ENCODE data around the gene MYL4. TPM values are rescaled to one million over a fixed set of nuclear protein-coding genes. Genes with fewer than 3 reads are reported as not detected.
A peak's percentile ranks its signal among the peaks of the same experiment; 100 is the strongest.

MYL4 gene
- total and polyA plus RNA-seq, 12 donors: 33.9 to 459 (median 92.5) TPM

- intact Hi-C loops (cut with DNase I): loop anchor here in 2 of 10 donors (5.0 kb wide), 2 partner anchors 45 to 65 kb away; no protein-coding TSS in a partner anchor
- H3K27me3 ChIP-seq: no peaks in the 10 kb centered on the region
- H3K9me3 ChIP-seq: no peaks in the 10 kb centered on the region
- no peak for DNase-seq
- no peak overlapping the region for H3K27ac ChIP-seq
- H3K36me3 ChIP-seq: no peaks in the 10 kb centered on the region
- WGBS, 2 donors: 93 to 98% methylated on average over 2 of the region's 2 CpGs
- TF ChIP-seq, protein P1, sequence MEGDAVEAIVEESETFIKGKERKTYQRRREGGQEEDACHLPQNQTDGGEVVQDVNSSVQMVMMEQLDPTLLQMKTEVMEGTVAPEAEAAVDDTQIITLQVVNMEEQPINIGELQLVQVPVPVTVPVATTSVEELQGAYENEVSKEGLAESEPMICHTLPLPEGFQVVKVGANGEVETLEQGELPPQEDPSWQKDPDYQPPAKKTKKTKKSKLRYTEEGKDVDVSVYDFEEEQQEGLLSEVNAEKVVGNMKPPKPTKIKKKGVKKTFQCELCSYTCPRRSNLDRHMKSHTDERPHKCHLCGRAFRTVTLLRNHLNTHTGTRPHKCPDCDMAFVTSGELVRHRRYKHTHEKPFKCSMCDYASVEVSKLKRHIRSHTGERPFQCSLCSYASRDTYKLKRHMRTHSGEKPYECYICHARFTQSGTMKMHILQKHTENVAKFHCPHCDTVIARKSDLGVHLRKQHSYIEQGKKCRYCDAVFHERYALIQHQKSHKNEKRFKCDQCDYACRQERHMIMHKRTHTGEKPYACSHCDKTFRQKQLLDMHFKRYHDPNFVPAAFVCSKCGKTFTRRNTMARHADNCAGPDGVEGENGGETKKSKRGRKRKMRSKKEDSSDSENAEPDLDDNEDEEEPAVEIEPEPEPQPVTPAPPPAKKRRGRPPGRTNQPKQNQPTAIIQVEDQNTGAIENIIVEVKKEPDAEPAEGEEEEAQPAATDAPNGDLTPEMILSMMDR (IDR thresholded peaks at IDR 0.05): no peak
- no peak overlapping the region for H3K4me3 ChIP-seq
- ATAC-seq: no peak
- H3K4me1 ChIP-seq: peaks cover 0 to 32% (median 21%) of the 10 kb centered on the region in 9 donors
Observed at GRCh38 chr17:47242648-47243047, 33.5 kb downstream of the MYL4 start.

DNA sequence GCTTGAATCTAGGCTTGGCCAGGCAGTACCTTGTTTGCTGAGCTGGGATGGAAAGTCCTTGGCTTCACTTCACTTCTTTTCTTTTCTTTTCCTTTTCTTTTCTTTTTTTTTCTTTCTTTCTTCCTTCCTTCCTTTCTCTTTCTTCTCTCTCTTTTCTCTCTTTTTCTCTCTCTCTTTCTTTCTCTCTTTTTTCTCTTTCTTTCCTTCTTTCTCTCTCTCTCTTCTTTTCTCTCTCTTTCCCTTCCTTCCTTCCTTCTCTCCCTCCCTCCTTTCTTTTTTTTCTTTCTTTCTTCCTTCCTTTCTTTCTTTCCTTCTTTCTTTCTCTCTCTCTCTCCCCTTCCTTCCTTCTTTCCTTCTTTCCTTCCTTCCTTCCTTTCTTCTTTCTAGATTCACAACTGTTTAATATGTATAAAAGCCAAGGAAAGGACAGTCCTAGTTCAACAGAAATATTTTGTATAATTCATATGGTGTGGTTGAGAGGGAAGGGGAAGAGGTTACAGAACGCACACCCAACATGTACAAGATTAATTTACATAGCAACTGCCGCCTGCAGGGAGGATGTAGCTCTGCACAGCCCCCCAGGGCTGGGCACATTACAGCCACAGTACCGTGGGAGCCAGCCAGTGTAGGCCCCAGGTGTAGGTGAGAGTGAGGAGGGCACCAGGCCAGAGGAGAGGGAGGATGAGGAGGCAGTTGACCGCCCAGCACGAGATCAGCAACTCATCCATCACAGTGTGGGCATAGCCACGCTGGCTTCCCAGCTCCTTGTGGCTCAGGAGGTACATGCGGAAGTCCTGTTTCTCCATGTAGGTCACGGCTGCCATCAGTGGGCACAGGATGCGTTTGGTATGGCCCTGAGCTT is 34.8 kb downstream of the MYL4 start:
- TF ChIP-seq, protein P1 (IDR thresholded peaks at IDR 0.05): no peak
- intact Hi-C loops (cut with DNase I): loop anchor here in 2 of 10 donors (5.0 kb wide), 2 partner anchors 43 to 63 kb away; no protein-coding TSS in a partner anchor

DNA sequence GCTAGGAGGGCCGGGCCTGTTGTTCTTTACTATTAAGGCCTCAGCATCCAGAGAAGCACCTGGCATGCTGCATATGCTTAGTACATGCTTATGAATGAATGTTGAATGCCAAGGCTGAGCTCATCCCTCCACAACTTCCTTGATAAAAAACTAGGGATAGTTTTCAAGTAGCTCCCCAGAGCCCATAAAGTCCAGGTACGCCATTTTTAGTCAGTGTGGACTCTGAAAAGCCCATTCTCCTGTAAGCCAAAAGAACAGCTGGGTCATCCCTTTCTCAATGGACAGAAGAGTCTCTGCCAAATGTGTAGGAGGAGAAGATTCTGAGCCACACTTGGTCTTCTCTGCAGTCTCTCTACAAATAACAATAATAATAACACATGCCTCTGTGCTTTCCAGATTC is 35.5 kb downstream of the MYL4 start:
- peaks cover 0 to 25% (median 14%) of the 10 kb centered on the region in 9 donors for H3K4me1 ChIP-seq
- no peaks in the 10 kb centered on the region for H3K27me3 ChIP-seq
- H3K4me3 ChIP-seq: no peak overlapping the region
- WGBS, 2 donors: 66 to 81% methylated on average over 2 of the region's 2 CpGs
- H3K27ac ChIP-seq: peak overlapping the region in 1 of 10 donors; percentile 41
- H3K36me3 ChIP-seq: no peaks in the 10 kb centered on the region
- TF ChIP-seq, protein P1 (IDR thresholded peaks at IDR 0.05): no peak
- intact Hi-C loops (cut with DNase I): loop anchor here in 2 of 10 donors (5.0 kb wide), 2 partner anchors 43 to 63 kb away; no protein-coding TSS in a partner anchor
- no peaks in the 10 kb centered on the region for H3K9me3 ChIP-seq
- ATAC-seq (peak in 6 of 8 donors; percentile 21 to 55 (median 41)), DNase-seq (no peak)

More for the DNA sequence above, 34.8 kb downstream of the MYL4 start:
- ATAC-seq (no peak), DNase-seq (no peak)
- 92 to 95% methylated on average over 9 of the region's 9 CpGs for WGBS, 2 donors
- Histone ChIP-seq H3K36me3 (no peaks in the 10 kb centered on the region), H3K27me3 (no peaks in the 10 kb centered on the region), H3K9me3 (no peaks in the 10 kb centered on the region), H3K4me1 (peaks cover 0 to 32% (median 20%) of the 10 kb centered on the region in 9 donors), H3K27ac (peak overlapping the region in 2 of 10 donors; percentile 29 to 41), H3K4me3 (no peak overlapping the region)

- H3K4me1 ChIP-seq: peaks cover 0 to 12% (median under 1%) of the 10 kb centered on the region in 9 donors
- peak in 5 of 8 donors; percentile 34 to 47 (median 42) for ATAC-seq
- whole genome bisulfite sequencing, 2 donors: 76 to 85% methylated on average over 2 of the region's 2 CpGs
Observed at GRCh38 chr17:47246120-47246519, 37.0 kb downstream of the MYL4 start.

More at GRCh38 chr17:47246120-47246519, 37.0 kb downstream of the MYL4 start:
- no peaks in the 10 kb centered on the region for H3K9me3 ChIP-seq
- DNase-seq: no peak
- no peaks in the 10 kb centered on the region for H3K36me3 ChIP-seq
- no peak overlapping the region for H3K4me3 ChIP-seq
- no peaks in the 10 kb centered on the region for H3K27me3 ChIP-seq
- TF ChIP-seq, protein P1 (IDR thresholded peaks at IDR 0.05): no peak
- H3K27ac ChIP-seq: no peak overlapping the region
- intact Hi-C loops (cut with DNase I): no loop called here
